ELR (cell line): ENCODE results near the gene LMOD3.
A peak's percentile ranks its signal among the peaks of the same experiment; 100 is the strongest.

ENCODE experiments used
- DNase-seq: peaks from one replicate; pipeline ENCODE4 v3.0.0-alpha.2; 2015; ENCODE audit warnings: low read depth

LMOD3 gene

GRCh38 chr3:69121950-69122349, 445 bp downstream of the LMOD3 start:
- DNase-seq: no peak

- no peak for DNase-seq
These were observed 882 bp downstream of the LMOD3 start for GRCh38 chr3:69121513-69121912.

- peak; percentile 73 for DNase-seq
These were observed 1.4 kb downstream of the LMOD3 start for GRCh38 chr3:69120879-69121464.

GRCh38 chr3:69119681-69120080, 2.7 kb downstream of the LMOD3 start:
- DNase-seq: no peak

- DNase-seq: no peak
These were observed 3.3 kb downstream of the LMOD3 start for GRCh38 chr3:69119138-69119537.

GRCh38 chr3:69118555-69118954, 3.8 kb downstream of the LMOD3 start:
- no peak for DNase-seq

GRCh38 chr3:69116897-69117296, 5.5 kb downstream of the LMOD3 start:
- no peak for DNase-seq

GRCh38 chr3:69116162-69116561, 6.2 kb downstream of the LMOD3 start:
- DNase-seq: no peak

GRCh38 chr3:69115731-69116130, 6.7 kb downstream of the LMOD3 start:
- peak; percentile 52 for DNase-seq

- no peak for DNase-seq
These were observed 8.9 kb downstream of the LMOD3 start for GRCh38 chr3:69113536-69113935.

- no peak for DNase-seq
These were observed 11.4 kb downstream of the LMOD3 start for GRCh38 chr3:69110941-69111546.

- DNase-seq: no peak
These were observed 13.6 kb downstream of the LMOD3 start for GRCh38 chr3:69108811-69109210.

- DNase-seq: no peak
These were observed 14.6 kb downstream of the LMOD3 start for GRCh38 chr3:69107841-69108240.

- DNase-seq: no peak
These were observed 17.1 kb downstream of the LMOD3 start for GRCh38 chr3:69105320-69105719.

- DNase-seq: no peak
These were observed 17.8 kb downstream of the LMOD3 start for GRCh38 chr3:69104586-69104985.

GRCh38 chr3:69103123-69103522, 19.3 kb downstream of the LMOD3 start:
- DNase-seq: no peak

GRCh38 chr3:69102384-69102783, 20.0 kb downstream of the LMOD3 start:
- no peak for DNase-seq

GRCh38 chr3:69099576-69099975, 22.8 kb downstream of the LMOD3 start:
- no peak for DNase-seq

GRCh38 chr3:69097407-69098086, 24.8 kb downstream of the LMOD3 start:
- no peak for DNase-seq

- no peak for DNase-seq
These were observed 26.1 kb downstream of the LMOD3 start for GRCh38 chr3:69096299-69096698.

- DNase-seq: no peak
These were observed 26.8 kb downstream of the LMOD3 start for GRCh38 chr3:69095636-69096035.

- DNase-seq: peak; percentile 59
These were observed 27.8 kb downstream of the LMOD3 start for GRCh38 chr3:69094467-69095205.

GRCh38 chr3:69092030-69092516, 30.3 kb downstream of the LMOD3 start:
- DNase-seq: no peak
